CD4-positive, alpha-beta T cell treated with Interleukin-17A for 1 hour (primary cell): Measurements from ENCODE around the gene ZSWIM6.

Experiments used
- DNase-seq: peaks from one replicate; pipeline ENCODE4 v3.0.0-alpha.2; 2020

The ZSWIM6 gene

DNA sequence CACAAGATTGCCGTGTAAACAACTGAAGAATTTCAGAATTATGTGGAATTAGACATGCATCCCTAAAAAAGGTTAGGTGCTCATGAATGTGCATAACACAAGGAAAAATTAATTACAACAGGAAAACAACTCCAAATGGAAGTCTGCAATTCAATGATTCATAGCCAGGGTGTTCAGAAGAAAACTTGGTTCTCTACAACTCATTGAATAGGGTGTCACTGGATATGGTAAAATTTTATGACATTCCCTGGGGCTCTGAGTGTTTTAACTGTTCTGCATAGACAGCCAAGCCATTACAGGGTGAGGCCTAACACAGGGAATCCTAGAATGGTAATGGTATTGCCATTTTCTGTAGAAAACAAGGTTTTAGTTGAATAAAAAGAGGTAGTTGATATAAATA, 24.4 kb upstream of the ZSWIM6 start:
- no peak for DNase-seq

- no peak for DNase-seq
Observed at GRCh38 chr5:61308712-61309111, 23.3 kb upstream of the ZSWIM6 start.

GRCh38 chr5:61309115-61309514, 22.9 kb upstream of the ZSWIM6 start:
- DNase-seq: no peak

DNA sequence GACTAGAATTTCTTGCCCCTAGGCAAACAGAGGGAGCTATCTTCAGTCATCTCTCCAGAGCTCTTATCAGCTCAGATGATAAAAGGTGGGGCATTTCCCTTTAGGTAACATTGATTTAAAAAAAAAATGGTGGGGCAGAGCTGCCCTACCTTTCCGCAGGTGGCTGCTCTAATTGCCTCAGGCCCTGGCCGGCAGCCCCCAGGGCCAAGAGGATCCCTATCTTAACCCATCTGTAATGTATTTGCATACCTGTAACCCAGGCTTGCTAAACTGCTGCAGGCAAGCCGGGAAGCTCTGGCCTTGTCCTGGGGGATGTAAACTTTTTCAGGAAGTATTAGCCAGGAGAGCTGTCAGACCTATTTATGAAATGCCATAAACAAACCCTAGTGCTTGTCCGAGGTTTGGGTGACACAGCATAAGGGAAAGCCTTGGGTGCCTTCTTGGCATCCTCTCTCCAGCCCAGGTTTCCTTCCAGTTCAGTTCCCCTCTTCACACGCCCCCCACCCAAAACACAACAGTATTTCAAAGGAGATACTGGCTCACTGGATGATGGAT, 20.9 kb upstream of the ZSWIM6 start:
- DNase-seq: no peak

DNA sequence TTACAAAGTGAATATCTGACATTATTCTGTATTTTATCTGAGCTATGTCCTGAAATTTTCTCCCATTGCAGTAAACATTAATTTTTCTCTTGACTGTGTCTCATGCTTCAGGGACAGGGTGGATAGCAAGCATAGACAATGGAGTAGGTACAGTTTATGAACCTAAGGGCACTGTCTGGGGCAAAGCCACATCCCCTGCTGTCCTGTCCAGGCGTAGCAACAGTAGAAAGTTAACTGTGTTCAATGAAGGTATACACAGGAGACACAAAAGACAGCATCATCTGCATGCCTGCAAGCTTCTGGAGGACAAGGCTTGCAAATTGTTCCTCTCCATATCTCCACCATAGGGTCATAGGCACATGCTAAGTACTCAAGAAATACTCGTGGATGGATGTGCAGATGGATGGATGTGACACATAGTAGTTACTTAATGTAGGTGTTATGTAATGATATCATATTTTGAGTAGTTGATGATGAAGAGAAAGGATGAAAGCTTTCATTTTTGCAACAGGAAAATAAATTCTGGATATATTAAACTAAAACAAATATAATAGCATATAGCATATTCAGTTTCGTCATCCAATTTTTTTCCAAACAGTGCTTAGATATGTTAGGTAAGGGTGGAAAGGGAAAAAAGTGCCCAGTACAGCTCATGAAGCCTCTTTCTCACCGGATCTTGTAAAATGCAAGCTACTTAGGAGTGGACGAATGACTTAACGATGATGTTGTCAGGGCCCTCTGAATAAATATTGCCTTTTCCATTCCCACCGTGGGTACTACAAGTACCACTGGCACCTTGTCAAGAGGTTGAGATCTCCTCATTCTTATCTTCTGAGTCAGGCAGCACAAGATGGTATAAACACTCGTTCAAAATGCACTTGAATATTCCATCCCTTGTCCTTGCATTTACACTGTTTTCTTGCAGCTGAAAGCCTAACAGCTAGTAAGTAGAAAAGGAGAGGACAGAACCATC, 19.9 kb upstream of the ZSWIM6 start:
- no peak for DNase-seq

- DNase-seq: no peak
Observed at GRCh38 chr5:61313960-61314681, 17.9 kb upstream of the ZSWIM6 start.

DNA sequence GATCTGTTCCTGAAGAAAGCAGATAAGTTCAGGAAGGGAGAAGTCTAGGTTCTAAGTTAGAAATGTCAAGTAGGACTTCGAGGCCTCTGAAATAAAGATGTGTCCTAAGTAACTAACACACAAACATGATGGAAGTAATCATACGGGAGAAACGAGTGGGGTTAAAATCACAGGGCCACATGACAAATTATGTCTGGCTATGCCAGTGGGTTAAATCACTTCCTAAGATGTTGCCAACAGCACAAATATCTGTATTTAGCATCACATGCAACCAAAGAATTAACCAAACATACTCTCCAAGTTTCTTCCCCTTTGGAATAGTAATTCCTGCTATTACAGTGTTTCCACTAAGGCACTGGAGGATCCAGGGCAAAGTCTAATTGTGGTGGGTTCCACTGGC, 13.7 kb upstream of the ZSWIM6 start:
- DNase-seq: no peak

- peak; percentile 49 for DNase-seq
Observed at GRCh38 chr5:61319388-61320146, 12.5 kb upstream of the ZSWIM6 start.

- no peak for DNase-seq
Observed at GRCh38 chr5:61320860-61321259, 11.2 kb upstream of the ZSWIM6 start.

- no peak for DNase-seq
Observed at GRCh38 chr5:61321669-61322068, 10.4 kb upstream of the ZSWIM6 start.

DNA sequence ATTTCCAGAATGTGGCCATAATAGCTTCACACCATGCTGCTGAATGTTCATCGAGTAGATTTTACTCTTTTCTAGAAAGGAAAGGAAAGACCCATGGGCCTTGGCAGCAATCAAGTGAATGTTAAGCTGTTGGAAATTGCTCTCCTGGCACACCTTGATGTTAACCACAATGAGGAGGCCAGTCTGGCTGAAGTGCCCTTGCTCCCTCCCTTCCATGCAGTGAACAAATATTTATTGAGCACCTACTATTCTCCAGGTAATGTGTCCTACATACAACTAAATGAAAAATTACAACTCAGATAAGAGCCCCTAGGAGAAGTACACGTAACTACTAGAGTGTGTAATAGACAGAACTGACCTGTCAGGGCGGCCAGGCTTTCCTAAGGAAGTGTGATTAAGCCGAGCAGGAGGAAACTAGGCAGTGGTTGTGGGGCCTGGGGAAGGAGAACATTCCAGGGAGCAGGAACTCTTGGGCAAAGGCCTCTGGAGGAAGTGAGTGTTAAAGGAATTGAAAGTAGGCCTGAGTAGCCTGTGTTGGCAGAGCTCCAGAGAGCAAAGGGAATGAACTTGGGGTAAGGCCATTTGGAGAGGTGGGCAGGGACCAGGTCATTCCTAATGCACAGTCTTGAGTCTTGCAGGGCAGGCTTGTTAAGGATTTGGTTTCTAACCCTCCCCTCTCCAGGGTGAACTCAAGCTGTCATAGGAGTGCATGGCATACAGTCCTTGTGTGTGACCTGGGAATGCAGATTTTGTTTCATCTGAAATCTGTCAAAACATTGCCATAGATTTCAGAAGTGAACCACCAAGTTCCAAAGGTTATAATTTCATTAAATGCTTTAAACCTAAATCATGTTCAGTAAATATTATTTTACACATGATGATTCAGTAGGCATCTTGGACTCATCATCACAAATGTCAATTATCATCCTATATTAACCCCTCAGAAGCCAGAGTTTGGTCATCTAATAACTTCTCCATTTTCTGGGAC, 9.0 kb upstream of the ZSWIM6 start:
- DNase-seq: no peak

- DNase-seq: peak; percentile 31
Observed at GRCh38 chr5:61327760-61328753, 4.0 kb upstream of the ZSWIM6 start.

- DNase-seq: no peak
Observed at GRCh38 chr5:61328791-61329549, 3.1 kb upstream of the ZSWIM6 start.

GRCh38 chr5:61329550-61330128, 2.4 kb upstream of the ZSWIM6 start:
- DNase-seq: peak; percentile 22

DNA sequence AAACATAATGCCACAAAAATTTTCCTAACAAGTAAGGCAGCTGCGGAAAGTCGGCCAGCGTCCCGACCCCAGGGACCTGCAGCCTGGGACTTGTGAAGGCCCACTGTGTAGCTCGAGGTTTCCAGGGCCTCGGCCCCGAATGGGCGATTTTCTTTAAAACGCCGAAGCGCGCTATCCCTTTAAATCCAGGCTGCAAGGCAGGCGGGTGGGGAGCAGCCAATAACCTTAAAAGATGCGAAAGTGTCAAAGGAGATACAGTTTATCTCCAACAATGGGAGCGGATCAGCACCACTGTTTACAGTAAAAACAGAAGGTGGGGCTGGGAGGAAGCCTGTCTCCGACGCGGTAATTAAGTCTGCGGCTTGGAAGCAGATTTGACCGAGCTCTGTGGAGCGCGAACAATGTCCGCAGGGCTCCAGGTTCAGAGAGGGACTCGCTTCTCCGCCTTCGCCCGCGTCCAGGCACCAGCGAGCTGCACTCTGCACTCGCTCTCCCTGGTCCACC, 1.7 kb upstream of the ZSWIM6 start:
- DNase-seq: no peak

- peak; percentile 78 for DNase-seq
Observed at GRCh38 chr5:61330845-61331406, 1.1 kb upstream of the ZSWIM6 start.

DNA sequence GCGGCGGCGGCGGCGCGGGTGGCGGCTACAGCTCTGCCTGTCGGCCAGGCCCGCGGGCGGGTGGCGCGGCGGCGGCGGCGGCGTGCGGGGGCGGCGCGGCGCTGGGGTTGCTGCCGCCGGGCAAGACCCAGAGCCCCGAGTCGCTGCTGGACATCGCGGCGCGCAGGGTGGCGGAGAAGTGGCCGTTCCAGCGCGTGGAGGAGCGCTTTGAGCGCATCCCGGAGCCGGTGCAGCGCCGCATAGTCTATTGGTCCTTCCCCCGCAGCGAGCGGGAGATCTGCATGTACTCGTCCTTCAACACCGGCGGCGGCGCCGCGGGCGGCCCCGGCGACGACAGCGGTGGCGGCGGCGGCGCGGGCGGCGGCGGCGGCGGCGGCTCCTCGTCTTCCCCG, 296 bp downstream of the ZSWIM6 start:
- peak; percentile 36 for DNase-seq

- DNase-seq: peak; percentile 27
Observed at GRCh38 chr5:61332851-61333320, 828 bp downstream of the ZSWIM6 start.
